Esophagus muscularis mucosa (tissue), 4 donors: ENCODE data around the gene OSBPL10. TPM values are rescaled to one million over a fixed set of nuclear protein-coding genes. Genes with fewer than 3 reads are reported as not detected.

Source experiments
- DNase-seq: peaks from one replicate; pipeline ENCODE4 v3.0.0-alpha.2; 2017; ENCODE audit errors: extremely low spot score
- H3K27ac ChIP-seq, 4 donors: fragments of 200-600 bp; sonication (generic); replicated peaks in 1 of 4; 1 replicate in 3 of 4; 2 replicates in 1 of 4; pipeline ENCODE4 v1.5.1; 2016 to 2019; ENCODE audit warnings: mild to moderate bottlenecking in 1 of 4
- H3K27me3 ChIP-seq, 4 donors: fragments of 200-600 bp; sonication (generic); one replicate each; pipeline versions ENCODE4 v1.5.1 to v1.6.0; 2016 to 2019
- H3K36me3 ChIP-seq, 4 donors: fragments of 200-600 bp; sonication (generic); one replicate each; pipeline ENCODE4 v1.5.1; 2016 to 2019
- H3K4me1 ChIP-seq, 4 donors: fragments of 200-600 bp; sonication (generic); one replicate each; pipeline ENCODE4 v1.5.1; 2016 to 2019
- H3K4me3 ChIP-seq, 4 donors: fragments of 200-600 bp; sonication (generic); 1 replicate in 2 of 4; 2 replicates in 2 of 4; pipeline ENCODE4 v1.5.1; 2016 to 2019; ENCODE audit warnings: mild to moderate bottlenecking in 4 of 4, moderate library complexity in 1 of 4
- H3K9me3 ChIP-seq, 4 donors: fragments of 200-600 bp; sonication (generic); 1 replicate in 3 of 4; 2 replicates in 1 of 4; pipeline ENCODE4 v1.5.1; 2016 to 2019
- CTCF ChIP-seq, 3 experiments: fragments of 200-600 bp in 2 of 3; fragments of 450-650 bp in 1 of 3; sonication (generic) in 2 of 3; IDR thresholded peaks; one replicate each; pipeline ENCODE4 v1.5.1; 2017 to 2019; ENCODE audit warnings: antibody characterized with exemption in 3 of 3, mild to moderate bottlenecking in 2 of 3, moderate library complexity in 1 of 3
- EP300 ChIP-seq: sonication (generic); formaldehyde crosslinking; IDR thresholded peaks from one replicate; pipeline ENCODE4 v1.6.1; 2017; ENCODE audit warnings: antibody characterized with exemption
- POLR2A ChIP-seq: fragments of 450-650 bp; IDR thresholded peaks from one replicate; pipeline ENCODE4 v1.6.1; 2017; ENCODE audit warnings: antibody characterized with exemption, moderate library complexity, mild to moderate bottlenecking, low read depth
- POLR2AphosphoS5 ChIP-seq, 2 donors: sonication (generic); formaldehyde crosslinking; IDR thresholded peaks; one replicate each; pipeline ENCODE4 v1.6.1; 2017; ENCODE audit warnings: antibody characterized with exemption in 2 of 2
- WGBS: methylation state at CpG from one replicate; pipeline ENCODE4 v1.1.5; 2018; 5-methylcytosine and 5-hydroxymethylcytosine counted together
- intact Hi-C: fragments of 100-400 bp; cut with DNase I; formaldehyde crosslinking; loops from one replicate; pipeline ENCODE4 v1.15.1; 2023
- total RNA-seq, 4 donors: library from RNA; depleted of rRNA; stranded (reverse); fragments of >200 nt; gene quantifications; one replicate each; pipeline versions ENCODE4 v1.1.0 to v1.2.1, GENCODE V29; 2016

OSBPL10 gene
- total RNA-seq, 4 donors from 2014 or later: 6.3 to 12.2 (median 7.6) TPM

- Histone ChIP-seq H3K4me3 (no peak overlapping the region), H3K27me3 (no peaks in the 10 kb centered on the region), H3K9me3 (peaks cover 0 to 72% (median 59%) of the 10 kb centered on the region in 4 donors), H3K36me3 (no peaks in the 10 kb centered on the region), H3K4me1 (no peaks in the 10 kb centered on the region), H3K27ac (no peak overlapping the region)
- no peak for DNase-seq
- intact Hi-C loops: no loop called here
- TF ChIP-seq CTCF (IDR thresholded peaks at IDR 0.05) (no peak), EP300 (no peak), POLR2A (no peak), POLR2AphosphoS5 (IDR thresholded peaks at IDR 0.05) (no peak)
These were observed 326.1 kb downstream of the OSBPL10 start for GRCh38 chr3:31654998-31655397.

- Histone ChIP-seq H3K9me3 (peaks cover 0 to 81% (median 66%) of the 10 kb centered on the region in 4 donors), H3K27me3 (no peaks in the 10 kb centered on the region), H3K36me3 (peaks cover 0 to 3% (median 0%) of the 10 kb centered on the region in 4 donors), H3K4me1 (no peaks in the 10 kb centered on the region), H3K4me3 (no peak overlapping the region), H3K27ac (no peak overlapping the region)
- 85% methylated on average over 1 of the region's 1 CpG for WGBS
- intact Hi-C loops: no loop called here
- TF ChIP-seq POLR2A (no peak), CTCF (IDR thresholded peaks at IDR 0.05) (no peak)
- no peak for DNase-seq
These were observed 327.6 kb downstream of the OSBPL10 start for GRCh38 chr3:31653464-31653863.

- peaks cover 0 to 80% (median 65%) of the 10 kb centered on the region in 4 donors for H3K9me3 ChIP-seq
- TF ChIP-seq POLR2A (no peak), EP300 (no peak), CTCF (IDR thresholded peaks at IDR 0.05) (no peak), POLR2AphosphoS5 (IDR thresholded peaks at IDR 0.05) (no peak)
- H3K27ac ChIP-seq: no peak overlapping the region
These were observed 328.8 kb downstream of the OSBPL10 start for GRCh38 chr3:31652296-31652695.

GRCh38 chr3:31648286-31648968, 332.6 kb downstream of the OSBPL10 start:
- TF ChIP-seq POLR2AphosphoS5 (IDR thresholded peaks at IDR 0.05) (no peak), CTCF (IDR thresholded peaks at IDR 0.05) (no peak), POLR2A (no peak), EP300 (no peak)
- H3K9me3 ChIP-seq: peaks cover 0 to 44% (median 38%) of the 10 kb centered on the region in 4 donors

More at GRCh38 chr3:31652296-31652695, 328.8 kb downstream of the OSBPL10 start:
- no peak for DNase-seq
- peaks cover 0 to 10% (median 2%) of the 10 kb centered on the region in 4 donors for H3K36me3 ChIP-seq
- H3K4me3 ChIP-seq: no peak overlapping the region
- no peaks in the 10 kb centered on the region for H3K4me1 ChIP-seq
- intact Hi-C loops: no loop called here
- H3K27me3 ChIP-seq: no peaks in the 10 kb centered on the region

GRCh38 chr3:31645256-31645655, 335.8 kb downstream of the OSBPL10 start:
- peaks cover 0 to 10% (median 7%) of the 10 kb centered on the region in 4 donors for H3K36me3 ChIP-seq
- no peaks in the 10 kb centered on the region for H3K27me3 ChIP-seq
- H3K4me3 ChIP-seq: no peak overlapping the region
- intact Hi-C loops: no loop called here
- no peak overlapping the region for H3K27ac ChIP-seq
- DNase-seq: no peak
- TF ChIP-seq EP300 (no peak), CTCF (IDR thresholded peaks at IDR 0.05) (no peak), POLR2A (no peak), POLR2AphosphoS5 (IDR thresholded peaks at IDR 0.05) (no peak)
- WGBS: 73% methylated on average over 2 of the region's 5 CpGs
- H3K4me1 ChIP-seq: no peaks in the 10 kb centered on the region
- H3K9me3 ChIP-seq: peaks cover 0 to 13% (median 11%) of the 10 kb centered on the region in 4 donors

More at GRCh38 chr3:31648286-31648968, 332.6 kb downstream of the OSBPL10 start:
- H3K4me1 ChIP-seq: no peaks in the 10 kb centered on the region
- H3K27me3 ChIP-seq: no peaks in the 10 kb centered on the region
- intact Hi-C loops: no loop called here
- no peak overlapping the region for H3K27ac ChIP-seq
- DNase-seq: no peak
- peaks cover 0 to 10% (median 7%) of the 10 kb centered on the region in 4 donors for H3K36me3 ChIP-seq
- WGBS: 100% methylated on average over 3 of the region's 4 CpGs
- no peak overlapping the region for H3K4me3 ChIP-seq
